Erythroblast (primary cell): ENCODE data around the gene GPHA2.

ENCODE experiments used
- GATA1 ChIP-seq: IDR thresholded peaks from 2 replicates; pipeline ENCODE4 v1.6.1; 2011; ENCODE audit warnings: low read depth, mild to moderate bottlenecking, control low read depth, low read length, moderate library complexity
- POLR2A ChIP-seq: IDR thresholded peaks from 2 replicates; pipeline ENCODE4 v1.6.1; 2011; ENCODE audit warnings: mild to moderate bottlenecking, low read length

DNA sequence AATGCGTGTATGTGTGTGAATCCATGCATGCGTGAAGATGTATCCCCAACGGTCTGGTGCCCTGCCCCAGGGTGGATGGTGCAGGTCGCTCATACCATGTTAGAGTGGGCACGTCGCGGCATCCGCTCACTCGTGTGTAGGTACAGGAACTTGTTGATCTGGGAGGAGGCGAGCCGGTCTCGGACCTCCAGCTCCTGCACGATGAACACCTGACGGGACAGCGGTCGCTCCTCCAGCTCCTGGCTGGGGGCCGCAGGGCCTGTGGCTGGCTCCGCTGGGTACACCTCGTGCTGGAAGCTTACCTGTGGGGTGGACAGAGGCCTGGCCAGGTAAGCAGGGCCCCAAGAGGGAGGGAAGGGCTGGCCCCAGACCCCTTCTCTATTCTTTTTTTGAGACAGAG, 37.2 kb downstream of the GPHA2 start:
- TF ChIP-seq POLR2A: no peak
- TF ChIP-seq GATA1: no peak
